Kidney (tissue), 14 donors: Measurements from ENCODE around the gene SRSF1. TPM values are rescaled to one million over a fixed set of nuclear protein-coding genes. Genes with fewer than 3 reads are reported as not detected.

Experiments used
- DNase-seq, 5 donors: peaks; one replicate each; pipeline ENCODE4 v3.0.0-alpha.2; 2013 to 2020
- FAIRE-seq: peaks from 2 replicates; lab custom pipeline; 2012; peaks lifted over from hg19 to GRCh38; lab: Jason Lieb, UNC
- H3K27ac ChIP-seq, 2 donors: one replicate each; pipeline ENCODE4 v1.7.0; 2013; ENCODE audit warnings: low read depth in 2 of 2, low read length in 2 of 2, inconsistent platforms in 1 of 2
- H3K27me3 ChIP-seq: one replicate; pipeline ENCODE4 v1.7.1; 2013; ENCODE audit warnings: low read length, inconsistent platforms; ENCODE audit not compliant: control insufficient read depth, insufficient read depth
- H3K36me3 ChIP-seq, 3 donors: one replicate each; pipeline versions ENCODE4 v1.7.0 to v1.7.1; 2013; ENCODE audit warnings: low read length in 3 of 3, control low read depth in 1 of 3, inconsistent platforms in 1 of 3; ENCODE audit not compliant: insufficient read depth in 3 of 3, control insufficient read depth in 2 of 3
- H3K4me1 ChIP-seq, 3 donors: one replicate each; pipeline versions ENCODE4 v1.7.0 to v1.7.1; 2013; ENCODE audit warnings: low read length in 3 of 3, inconsistent platforms in 1 of 3, low read depth in 1 of 3; ENCODE audit not compliant: control insufficient read depth in 2 of 3, insufficient read depth in 2 of 3
- H3K4me3 ChIP-seq, 3 donors: one replicate each; pipeline versions ENCODE4 v1.7.0 to v1.8.1; 2013; ENCODE audit warnings: low read length in 3 of 3, control low read depth in 1 of 3, inconsistent platforms in 1 of 3
- H3K9ac ChIP-seq, 3 donors: one replicate each; pipeline versions ENCODE4 v1.7.0 to v1.7.1; 2013; ENCODE audit warnings: low read length in 3 of 3, control low read depth in 1 of 3, inconsistent platforms in 1 of 3
- H3K9me3 ChIP-seq, 3 donors: one replicate each; pipeline versions ENCODE4 v1.7.0 to v1.7.1; 2013; ENCODE audit warnings: low read length in 3 of 3, control low read depth in 1 of 3, inconsistent platforms in 1 of 3; ENCODE audit not compliant: control insufficient read depth in 2 of 3, insufficient read depth in 1 of 3
- intact Hi-C: fragments of 100-400 bp; cut with DNase I; formaldehyde crosslinking; loops from one replicate; pipeline ENCODE4 v1.11.1; 2022
- polyA plus RNA-seq: library from polyadenylated mRNA; stranded (reverse); fragments of 350-450 nt; fragmentation: Illumina TruSeq; extraction: RNeasy Lipid Tissue Mini Kit (QIAGEN cat#74804); gene quantifications from one replicate; pipeline ENCODE4 v1.2.3, GENCODE V29; 2014; ENCODE audit warnings: low read depth, low replicate concordance; ENCODE audit not compliant: insufficient read depth
- total RNA-seq: library from RNA; stranded (reverse); fragmentation: NEBNext Ultra II Directional; extraction: Animal tissue kit (Norgen Biotek cat#: 25700); gene quantifications from one replicate; pipeline ENCODE4 v1.2.1, GENCODE V29; 2021
- TF ChIP-seq, protein P1 (sequence below): IDR thresholded peaks from 3 replicates; pipeline ENCODE4 v1.5.1; 2012; ENCODE audit warnings: mild to moderate bottlenecking, moderate library complexity, borderline replicate concordance; ENCODE audit not compliant: insufficient read depth; ENCODE audit errors: extremely low read depth
- donor health status: control.
- donor health status: control.
- donor health status: control.
- donor health status: control.
- donor health status: control.
- donor health status: DM: yes; HTN: yes; CAD: no.
- donor health status: Normal renal cell carcinoma (clear cell type).

Gene SRSF1
- total and polyA plus RNA-seq, 2 donors from 2014 or later, result 69.8 to 177 TPM

DNA sequence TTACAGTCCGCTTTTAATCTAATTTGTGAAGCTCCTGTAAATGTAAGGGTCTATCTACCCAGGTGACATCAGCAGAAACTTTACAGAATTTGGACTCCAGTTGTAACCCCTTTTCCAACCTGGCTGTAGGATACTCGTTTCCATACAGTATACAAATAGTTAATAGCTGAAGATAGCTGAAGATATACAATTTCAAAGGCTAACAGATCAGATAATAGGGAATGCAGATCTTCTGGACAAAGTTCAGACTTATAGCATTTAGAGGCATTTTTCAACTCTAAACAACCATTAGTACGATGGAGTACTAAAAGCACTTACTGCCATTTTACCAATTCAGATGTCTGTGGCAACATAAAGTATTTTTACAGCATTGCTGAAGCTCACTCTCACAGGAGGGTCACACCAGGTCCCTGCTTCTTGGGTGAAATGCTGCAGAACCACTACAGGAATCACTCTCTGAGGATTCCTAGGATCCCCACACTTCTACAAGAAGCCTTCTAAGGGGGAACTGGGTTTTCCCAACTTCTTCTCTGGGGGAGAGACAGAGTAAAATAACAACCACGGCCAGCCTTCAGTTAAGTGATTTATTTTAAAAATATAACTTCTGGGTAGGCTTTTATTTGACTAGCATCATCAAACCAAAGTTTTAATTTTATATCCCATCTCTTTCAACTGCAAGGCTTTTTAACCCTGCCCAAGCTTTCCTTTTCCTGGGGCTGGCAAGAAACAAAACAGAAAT is 21.9 kb downstream of the SRSF1 start:
- Histone ChIP-seq H3K36me3 (peaks cover 0 to 10% (median 0%) of the 10 kb centered on the region in 3 donors), H3K27ac (no peak overlapping the region), H3K9me3 (no peaks in the 10 kb centered on the region), H3K4me1 (peaks cover 6 to 26% (median 21%) of the 10 kb centered on the region in 3 donors), H3K27me3 (no peaks in the 10 kb centered on the region), H3K9ac (no peak overlapping the region), H3K4me3 (peak overlapping the region in 1 of 3 donors; percentile 13)
- FAIRE-seq (no peak), DNase-seq (no peak)
- TF ChIP-seq, protein P1, sequence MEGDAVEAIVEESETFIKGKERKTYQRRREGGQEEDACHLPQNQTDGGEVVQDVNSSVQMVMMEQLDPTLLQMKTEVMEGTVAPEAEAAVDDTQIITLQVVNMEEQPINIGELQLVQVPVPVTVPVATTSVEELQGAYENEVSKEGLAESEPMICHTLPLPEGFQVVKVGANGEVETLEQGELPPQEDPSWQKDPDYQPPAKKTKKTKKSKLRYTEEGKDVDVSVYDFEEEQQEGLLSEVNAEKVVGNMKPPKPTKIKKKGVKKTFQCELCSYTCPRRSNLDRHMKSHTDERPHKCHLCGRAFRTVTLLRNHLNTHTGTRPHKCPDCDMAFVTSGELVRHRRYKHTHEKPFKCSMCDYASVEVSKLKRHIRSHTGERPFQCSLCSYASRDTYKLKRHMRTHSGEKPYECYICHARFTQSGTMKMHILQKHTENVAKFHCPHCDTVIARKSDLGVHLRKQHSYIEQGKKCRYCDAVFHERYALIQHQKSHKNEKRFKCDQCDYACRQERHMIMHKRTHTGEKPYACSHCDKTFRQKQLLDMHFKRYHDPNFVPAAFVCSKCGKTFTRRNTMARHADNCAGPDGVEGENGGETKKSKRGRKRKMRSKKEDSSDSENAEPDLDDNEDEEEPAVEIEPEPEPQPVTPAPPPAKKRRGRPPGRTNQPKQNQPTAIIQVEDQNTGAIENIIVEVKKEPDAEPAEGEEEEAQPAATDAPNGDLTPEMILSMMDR, result no peak
- intact Hi-C loops, result no loop called here

- Histone ChIP-seq H3K27ac (no peak overlapping the region), H3K27me3 (no peaks in the 10 kb centered on the region), H3K9me3 (no peaks in the 10 kb centered on the region), H3K9ac (no peak overlapping the region), H3K36me3 (peaks cover 0 to 17% (median 0%) of the 10 kb centered on the region in 3 donors), H3K4me1 (peaks cover under 1 to 26% (median 18%) of the 10 kb centered on the region in 3 donors), H3K4me3 (no peak overlapping the region)
- no peak for DNase-seq
- TF ChIP-seq, protein P1, result no peak
- FAIRE-seq, result no peak
- intact Hi-C loops, result no loop called here
Measured at GRCh38 chr17:57984261-57984890, 22.7 kb downstream of the SRSF1 start.

GRCh38 chr17:57983446-57983845 is 23.6 kb downstream of the SRSF1 start:
- Histone ChIP-seq H3K4me1 (peaks cover 0 to 26% (median 15%) of the 10 kb centered on the region in 3 donors), H3K27me3 (no peaks in the 10 kb centered on the region), H3K9me3 (no peaks in the 10 kb centered on the region), H3K27ac (no peak overlapping the region), H3K36me3 (peaks cover under 1 to 26% (median 2%) of the 10 kb centered on the region in 3 donors), H3K4me3 (no peak overlapping the region), H3K9ac (no peak overlapping the region)
- DNase-seq, result no peak
- intact Hi-C loops, result no loop called here
- FAIRE-seq, result no peak
- TF ChIP-seq, protein P1, result no peak
